ENCODE data around the gene PRR22. TPM values are rescaled to one million over a fixed set of nuclear protein-coding genes. Genes with fewer than 3 reads are reported as not detected.

Gene PRR22
- total and polyA plus RNA-seq, 9 of the 15 experiments (the other 6 are each of a cell fraction or from before 2014, with no cell fraction given): 0.03 to 12.0 (median 2.0) TPM; not detected in 1

DNA sequence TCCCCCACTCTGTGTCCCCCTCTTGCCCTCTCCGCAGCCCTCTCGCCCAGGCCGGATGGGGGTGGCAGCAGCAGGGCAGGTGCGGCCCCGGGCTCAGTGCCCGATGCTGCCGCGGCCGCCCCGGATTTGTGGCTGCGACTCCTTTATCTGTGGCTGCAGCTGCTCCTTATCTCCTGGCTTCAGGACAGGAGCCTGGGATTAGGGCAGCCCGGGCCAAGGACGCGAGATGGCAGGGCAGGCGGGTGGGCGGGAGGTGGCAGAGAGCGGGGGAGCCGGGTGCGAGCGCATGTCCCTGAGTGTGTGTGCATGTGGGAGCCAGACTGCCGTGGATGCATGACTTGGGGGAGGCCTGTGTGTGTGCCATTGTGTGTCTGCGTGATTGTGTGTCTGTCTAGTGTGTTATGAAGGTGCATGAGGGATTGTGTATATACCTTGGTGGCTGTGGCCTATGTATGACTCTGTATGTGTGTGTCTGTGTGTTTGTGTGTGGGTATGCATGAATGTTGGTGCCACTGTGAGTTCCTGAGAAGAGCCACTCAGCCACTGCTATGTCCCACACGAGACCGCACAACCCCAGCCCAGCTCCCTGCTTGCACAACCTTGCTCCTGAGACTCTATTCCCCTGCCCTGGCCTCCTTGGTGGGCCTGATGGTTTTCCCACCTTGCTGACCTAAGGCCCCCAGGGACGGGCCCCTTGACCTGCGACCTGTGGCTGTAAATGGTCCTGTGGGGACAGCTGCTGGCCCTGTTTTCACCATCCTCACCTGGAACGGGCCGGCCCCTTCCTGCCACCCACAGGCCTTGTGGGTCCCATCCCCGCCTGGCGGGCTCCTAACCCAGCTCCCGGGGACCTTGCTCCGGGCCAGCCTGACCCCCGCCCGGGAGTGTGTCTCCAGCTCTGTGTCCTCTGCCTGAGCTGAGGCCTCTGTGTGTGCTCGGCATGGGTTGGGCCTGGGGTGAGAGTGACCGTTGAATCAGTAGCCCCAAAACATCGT lies 15.0 kb upstream of the PRR22 start (continued):
- TF ChIP-seq CBFA2T3 (IDR thresholded peaks at IDR 0.05): peak; percentile 99
- no peak for TF ChIP-seq ZFP30 (CRISPR knock-in tag; IDR thresholded peaks at IDR 0.05; ENCODE audit: borderline replicate concordance)
- TF ChIP-seq, protein P1, sequence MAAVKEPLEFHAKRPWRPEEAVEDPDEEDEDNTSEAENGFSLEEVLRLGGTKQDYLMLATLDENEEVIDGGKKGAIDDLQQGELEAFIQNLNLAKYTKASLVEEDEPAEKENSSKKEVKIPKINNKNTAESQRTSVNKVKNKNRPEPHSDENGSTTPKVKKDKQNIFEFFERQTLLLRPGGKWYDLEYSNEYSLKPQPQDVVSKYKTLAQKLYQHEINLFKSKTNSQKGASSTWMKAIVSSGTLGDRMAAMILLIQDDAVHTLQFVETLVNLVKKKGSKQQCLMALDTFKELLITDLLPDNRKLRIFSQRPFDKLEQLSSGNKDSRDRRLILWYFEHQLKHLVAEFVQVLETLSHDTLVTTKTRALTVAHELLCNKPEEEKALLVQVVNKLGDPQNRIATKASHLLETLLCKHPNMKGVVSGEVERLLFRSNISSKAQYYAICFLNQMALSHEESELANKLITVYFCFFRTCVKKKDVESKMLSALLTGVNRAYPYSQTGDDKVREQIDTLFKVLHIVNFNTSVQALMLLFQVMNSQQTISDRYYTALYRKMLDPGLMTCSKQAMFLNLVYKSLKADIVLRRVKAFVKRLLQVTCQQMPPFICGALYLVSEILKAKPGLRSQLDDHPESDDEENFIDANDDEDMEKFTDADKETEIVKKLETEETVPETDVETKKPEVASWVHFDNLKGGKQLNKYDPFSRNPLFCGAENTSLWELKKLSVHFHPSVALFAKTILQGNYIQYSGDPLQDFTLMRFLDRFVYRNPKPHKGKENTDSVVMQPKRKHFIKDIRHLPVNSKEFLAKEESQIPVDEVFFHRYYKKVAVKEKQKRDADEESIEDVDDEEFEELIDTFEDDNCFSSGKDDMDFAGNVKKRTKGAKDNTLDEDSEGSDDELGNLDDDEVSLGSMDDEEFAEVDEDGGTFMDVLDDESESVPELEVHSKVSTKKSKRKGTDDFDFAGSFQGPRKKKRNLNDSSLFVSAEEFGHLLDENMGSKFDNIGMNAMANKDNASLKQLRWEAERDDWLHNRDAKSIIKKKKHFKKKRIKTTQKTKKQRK (IDR thresholded peaks at IDR 0.05; ENCODE audit: borderline replicate concordance, low read depth, low read length): no peak
- peak; percentile 89; the same call in 1 of the 2 replicates for TF ChIP-seq FOXK1 (CRISPR knock-in tag; IDR thresholded peaks at IDR 0.05; ENCODE audit: borderline replicate concordance)
- TF ChIP-seq ZNF197 (CRISPR knock-in tag; IDR thresholded peaks at IDR 0.05; ENCODE audit: low read depth): peak; percentile 91
- TF ChIP-seq GABPA (tag; conservative IDR thresholded peaks at IDR 0.05; ENCODE audit: low read depth): 0 out of 2 replicates have a peak, but pooled peaks have one; percentile 35
- TF ChIP-seq FOS (IDR thresholded peaks at IDR 0.05; ENCODE audit: extremely low read depth, insufficient read length): no peak
- peak; percentile 75; the same call in 1 of the 2 replicates for TF ChIP-seq CC2D1A (IDR thresholded peaks at IDR 0.05)
- TF ChIP-seq, protein P2, sequence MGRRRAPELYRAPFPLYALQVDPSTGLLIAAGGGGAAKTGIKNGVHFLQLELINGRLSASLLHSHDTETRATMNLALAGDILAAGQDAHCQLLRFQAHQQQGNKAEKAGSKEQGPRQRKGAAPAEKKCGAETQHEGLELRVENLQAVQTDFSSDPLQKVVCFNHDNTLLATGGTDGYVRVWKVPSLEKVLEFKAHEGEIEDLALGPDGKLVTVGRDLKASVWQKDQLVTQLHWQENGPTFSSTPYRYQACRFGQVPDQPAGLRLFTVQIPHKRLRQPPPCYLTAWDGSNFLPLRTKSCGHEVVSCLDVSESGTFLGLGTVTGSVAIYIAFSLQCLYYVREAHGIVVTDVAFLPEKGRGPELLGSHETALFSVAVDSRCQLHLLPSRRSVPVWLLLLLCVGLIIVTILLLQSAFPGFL (CRISPR knock-in tag; IDR thresholded peaks at IDR 0.05): no peak
- TF ChIP-seq ZNF282 (CRISPR knock-in tag; IDR thresholded peaks at IDR 0.05): no peak
- TF ChIP-seq ZNF146 (CRISPR knock-in tag; IDR thresholded peaks at IDR 0.05; ENCODE audit: unreplicated experiment): no peak
- TF ChIP-seq, protein P3, sequence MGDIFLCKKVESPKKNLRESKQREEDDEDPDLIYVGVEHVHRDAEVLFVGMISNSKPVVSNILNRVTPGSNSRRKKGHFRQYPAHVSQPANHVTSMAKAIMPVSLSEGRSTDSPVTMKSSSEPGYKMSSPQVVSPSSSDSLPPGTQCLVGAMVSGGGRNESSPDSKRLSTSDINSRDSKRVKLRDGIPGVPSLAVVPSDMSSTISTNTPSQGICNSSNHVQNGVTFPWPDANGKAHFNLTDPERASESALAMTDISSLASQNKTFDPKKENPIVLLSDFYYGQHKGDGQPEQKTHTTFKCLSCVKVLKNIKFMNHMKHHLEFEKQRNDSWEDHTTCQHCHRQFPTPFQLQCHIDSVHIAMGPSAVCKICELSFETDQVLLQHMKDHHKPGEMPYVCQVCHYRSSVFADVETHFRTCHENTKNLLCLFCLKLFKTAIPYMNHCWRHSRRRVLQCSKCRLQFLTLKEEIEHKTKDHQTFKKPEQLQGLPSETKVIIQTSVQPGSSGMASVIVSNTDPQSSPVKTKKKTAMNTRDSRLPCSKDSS (IDR thresholded peaks at IDR 0.05; ENCODE audit: low read depth, partially characterized antibody): no peak
- 0 out of 2 replicates have a peak, but pooled peaks have one; percentile 27 for TF ChIP-seq CBX1 (IDR thresholded peaks at IDR 0.05; ENCODE audit: low read depth)
- TF ChIP-seq HNRNPL (IDR thresholded peaks at IDR 0.05; ENCODE audit: low read depth, low read length): peak; percentile 97
- no peak for TF ChIP-seq POLR3G (IDR thresholded peaks at IDR 0.05; ENCODE audit: extremely low read depth, insufficient read length, insufficient replicate concordance)
- TF ChIP-seq, protein P4, sequence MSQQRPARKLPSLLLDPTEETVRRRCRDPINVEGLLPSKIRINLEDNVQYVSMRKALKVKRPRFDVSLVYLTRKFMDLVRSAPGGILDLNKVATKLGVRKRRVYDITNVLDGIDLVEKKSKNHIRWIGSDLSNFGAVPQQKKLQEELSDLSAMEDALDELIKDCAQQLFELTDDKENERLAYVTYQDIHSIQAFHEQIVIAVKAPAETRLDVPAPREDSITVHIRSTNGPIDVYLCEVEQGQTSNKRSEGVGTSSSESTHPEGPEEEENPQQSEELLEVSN (IDR thresholded peaks at IDR 0.05; ENCODE audit: borderline replicate concordance in 1 of 2, extremely low read depth in 1 of 2, insufficient read depth in 1 of 2, insufficient read length in 1 of 2, low read depth in 1 of 2, low read length in 1 of 2, poor library complexity in 1 of 2, severe bottlenecking in 1 of 2): peak; percentile 94 to 98
- TF ChIP-seq SOX6 (IDR thresholded peaks at IDR 0.05): peak; percentile 90
- peak; percentile 80 for TF ChIP-seq ZNF121 (CRISPR knock-in tag; conservative IDR thresholded peaks at IDR 0.05)

Measured in K562 (cell line).